Measurements from ENCODE around the gene BCAT1. TPM values are rescaled to one million over a fixed set of nuclear protein-coding genes. Genes with fewer than 3 reads are reported as not detected.

The BCAT1 gene
- total and polyA plus RNA-seq, 9 of the 15 experiments (the other 6 are each of a cell fraction or from before 2014, with no cell fraction given) = 38.5 to 157 (median 66.8) TPM

DNA sequence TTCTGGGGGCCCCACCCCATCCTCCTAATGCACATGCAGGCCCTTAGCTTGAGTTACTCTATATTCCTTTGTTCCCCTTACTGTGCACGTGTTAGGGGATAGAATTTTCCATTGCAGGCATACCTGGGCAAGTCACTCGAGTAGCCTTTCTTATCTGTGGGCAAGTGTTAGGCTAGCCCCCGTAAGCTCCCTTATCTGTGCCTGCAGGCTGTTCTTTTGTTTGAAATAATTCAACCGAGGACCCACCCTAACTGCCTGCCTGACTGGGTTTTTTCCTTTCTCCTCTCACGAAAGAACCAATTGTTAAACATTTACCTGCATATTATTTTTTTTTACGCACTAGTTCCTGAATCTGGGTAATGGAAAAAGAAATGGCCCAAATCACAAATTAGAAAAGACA is 21.3 kb upstream of the BCAT1 start (continued):
- TF ChIP-seq, protein P1, sequence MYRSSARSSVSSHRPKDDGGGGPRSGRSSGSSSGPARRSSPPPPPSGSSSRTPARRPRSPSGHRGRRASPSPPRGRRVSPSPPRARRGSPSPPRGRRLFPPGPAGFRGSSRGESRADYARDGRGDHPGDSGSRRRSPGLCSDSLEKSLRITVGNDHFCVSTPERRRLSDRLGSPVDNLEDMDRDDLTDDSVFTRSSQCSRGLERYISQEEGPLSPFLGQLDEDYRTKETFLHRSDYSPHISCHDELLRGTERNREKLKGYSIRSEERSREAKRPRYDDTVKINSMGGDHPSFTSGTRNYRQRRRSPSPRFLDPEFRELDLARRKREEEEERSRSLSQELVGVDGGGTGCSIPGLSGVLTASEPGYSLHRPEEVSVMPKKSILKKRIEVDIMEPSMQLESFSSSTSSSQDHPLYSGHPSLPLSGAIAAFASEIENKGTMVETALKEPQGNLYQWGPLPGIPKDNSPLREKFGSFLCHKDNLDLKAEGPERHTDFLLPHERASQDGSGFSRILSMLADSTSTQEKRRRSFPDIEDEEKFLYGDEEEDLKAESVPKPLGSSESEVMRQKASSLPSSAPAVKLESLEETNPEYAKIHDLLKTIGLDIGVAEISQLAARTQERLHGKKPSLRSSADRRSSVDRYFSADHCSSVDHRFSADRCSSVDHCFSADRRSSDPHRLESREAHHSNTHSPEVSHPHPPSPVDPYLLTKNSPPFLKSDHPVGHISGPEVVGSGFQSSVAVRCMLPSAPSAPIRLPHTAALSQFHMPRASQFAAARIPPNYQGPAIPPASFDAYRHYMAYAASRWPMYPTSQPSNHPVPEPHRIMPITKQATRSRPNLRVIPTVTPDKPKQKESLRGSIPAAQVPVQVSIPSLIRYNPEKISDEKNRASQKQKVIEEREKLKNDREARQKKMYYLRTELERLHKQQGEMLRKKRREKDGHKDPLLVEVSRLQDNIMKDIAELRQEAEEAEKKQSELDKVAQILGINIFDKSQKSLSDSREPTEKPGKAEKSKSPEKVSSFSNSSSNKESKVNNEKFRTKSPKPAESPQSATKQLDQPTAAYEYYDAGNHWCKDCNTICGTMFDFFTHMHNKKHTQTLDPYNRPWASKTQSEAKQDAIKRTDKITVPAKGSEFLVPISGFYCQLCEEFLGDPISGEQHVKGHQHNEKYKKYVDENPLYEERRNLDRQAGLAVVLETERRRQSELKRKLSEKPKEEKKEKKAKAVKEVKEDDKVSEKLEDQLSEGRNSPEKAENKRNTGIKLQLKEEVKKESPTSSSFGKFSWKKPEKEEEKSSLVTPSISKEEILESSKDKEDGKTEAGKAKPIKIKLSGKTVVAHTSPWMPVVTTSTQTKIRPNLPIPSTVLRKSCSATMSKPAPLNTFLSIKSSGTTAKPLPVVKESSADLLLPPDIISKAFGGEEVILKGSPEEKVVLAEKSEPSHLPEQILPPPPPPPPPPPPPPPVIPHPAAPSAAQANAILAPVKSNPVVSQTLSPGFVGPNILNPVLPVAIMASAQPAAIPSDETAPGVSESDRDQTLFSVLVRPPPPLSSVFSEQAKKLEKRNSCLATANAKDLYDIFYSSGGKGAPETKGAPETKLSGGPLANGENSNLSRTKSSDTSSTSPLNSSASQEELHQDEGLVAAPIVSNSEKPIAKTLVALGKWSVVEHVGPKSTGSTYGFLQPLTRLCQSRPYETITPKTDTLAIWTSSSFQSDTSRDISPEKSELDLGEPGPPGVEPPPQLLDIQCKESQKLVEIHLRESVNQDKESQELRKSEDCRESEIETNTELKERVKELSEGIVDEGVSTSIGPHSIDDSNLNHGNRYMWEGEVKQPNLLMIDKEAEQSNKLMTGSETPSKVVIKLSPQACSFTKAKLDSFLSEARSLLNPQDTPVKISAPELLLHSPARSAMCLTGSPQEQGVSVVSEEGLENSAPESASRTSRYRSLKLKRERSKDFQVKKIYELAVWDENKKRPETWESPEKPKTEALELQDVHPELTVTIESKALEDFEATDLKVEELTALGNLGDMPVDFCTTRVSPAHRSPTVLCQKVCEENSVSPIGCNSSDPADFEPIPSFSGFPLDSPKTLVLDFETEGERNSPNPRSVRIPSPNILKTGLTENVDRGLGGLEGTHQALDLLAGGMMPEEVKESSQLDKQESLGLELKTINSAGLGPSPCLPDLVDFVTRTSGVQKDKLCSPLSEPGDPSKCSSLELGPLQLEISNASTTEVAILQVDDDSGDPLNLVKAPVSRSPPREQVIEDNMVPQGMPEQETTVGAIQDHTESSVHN (IDR thresholded peaks at IDR 0.05; ENCODE audit: borderline replicate concordance in 1 of 2, low read depth in 1 of 2) = no peak
- peak; percentile 80 to 83; a peak in 3 of 4 replicates for TF ChIP-seq TRIM24 (IDR thresholded peaks at IDR 0.05)
- TF ChIP-seq, protein P2, sequence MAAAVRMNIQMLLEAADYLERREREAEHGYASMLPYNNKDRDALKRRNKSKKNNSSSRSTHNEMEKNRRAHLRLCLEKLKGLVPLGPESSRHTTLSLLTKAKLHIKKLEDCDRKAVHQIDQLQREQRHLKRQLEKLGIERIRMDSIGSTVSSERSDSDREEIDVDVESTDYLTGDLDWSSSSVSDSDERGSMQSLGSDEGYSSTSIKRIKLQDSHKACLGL (CRISPR knock-in tag; IDR thresholded peaks at IDR 0.05; ENCODE audit: borderline replicate concordance, poor library complexity, severe bottlenecking) = no peak
- TF ChIP-seq, protein P3, sequence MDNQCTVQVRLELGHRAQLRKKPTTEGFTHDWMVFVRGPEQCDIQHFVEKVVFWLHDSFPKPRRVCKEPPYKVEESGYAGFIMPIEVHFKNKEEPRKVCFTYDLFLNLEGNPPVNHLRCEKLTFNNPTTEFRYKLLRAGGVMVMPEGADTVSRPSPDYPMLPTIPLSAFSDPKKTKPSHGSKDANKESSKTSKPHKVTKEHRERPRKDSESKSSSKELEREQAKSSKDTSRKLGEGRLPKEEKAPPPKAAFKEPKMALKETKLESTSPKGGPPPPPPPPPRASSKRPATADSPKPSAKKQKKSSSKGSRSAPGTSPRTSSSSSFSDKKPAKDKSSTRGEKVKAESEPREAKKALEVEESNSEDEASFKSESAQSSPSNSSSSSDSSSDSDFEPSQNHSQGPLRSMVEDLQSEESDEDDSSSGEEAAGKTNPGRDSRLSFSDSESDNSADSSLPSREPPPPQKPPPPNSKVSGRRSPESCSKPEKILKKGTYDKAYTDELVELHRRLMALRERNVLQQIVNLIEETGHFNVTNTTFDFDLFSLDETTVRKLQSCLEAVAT (IDR thresholded peaks at IDR 0.05) = no peak
- no peak for TF ChIP-seq DIDO1 (tag; IDR thresholded peaks at IDR 0.05; ENCODE audit: low read depth)
- TF ChIP-seq, protein P4, sequence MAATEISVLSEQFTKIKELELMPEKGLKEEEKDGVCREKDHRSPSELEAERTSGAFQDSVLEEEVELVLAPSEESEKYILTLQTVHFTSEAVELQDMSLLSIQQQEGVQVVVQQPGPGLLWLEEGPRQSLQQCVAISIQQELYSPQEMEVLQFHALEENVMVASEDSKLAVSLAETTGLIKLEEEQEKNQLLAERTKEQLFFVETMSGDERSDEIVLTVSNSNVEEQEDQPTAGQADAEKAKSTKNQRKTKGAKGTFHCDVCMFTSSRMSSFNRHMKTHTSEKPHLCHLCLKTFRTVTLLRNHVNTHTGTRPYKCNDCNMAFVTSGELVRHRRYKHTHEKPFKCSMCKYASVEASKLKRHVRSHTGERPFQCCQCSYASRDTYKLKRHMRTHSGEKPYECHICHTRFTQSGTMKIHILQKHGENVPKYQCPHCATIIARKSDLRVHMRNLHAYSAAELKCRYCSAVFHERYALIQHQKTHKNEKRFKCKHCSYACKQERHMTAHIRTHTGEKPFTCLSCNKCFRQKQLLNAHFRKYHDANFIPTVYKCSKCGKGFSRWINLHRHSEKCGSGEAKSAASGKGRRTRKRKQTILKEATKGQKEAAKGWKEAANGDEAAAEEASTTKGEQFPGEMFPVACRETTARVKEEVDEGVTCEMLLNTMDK (IDR thresholded peaks at IDR 0.05; ENCODE audit: borderline replicate concordance, insufficient read depth, low read depth, low read length, poor library complexity, severe bottlenecking) = no peak
- peak; percentile 37; the same call in 1 of the 2 replicates for TF ChIP-seq ARID1B (IDR thresholded peaks at IDR 0.05)
- no peak for TF ChIP-seq ZNF583 (CRISPR knock-in tag; IDR thresholded peaks at IDR 0.05)
- TF ChIP-seq, protein P5, sequence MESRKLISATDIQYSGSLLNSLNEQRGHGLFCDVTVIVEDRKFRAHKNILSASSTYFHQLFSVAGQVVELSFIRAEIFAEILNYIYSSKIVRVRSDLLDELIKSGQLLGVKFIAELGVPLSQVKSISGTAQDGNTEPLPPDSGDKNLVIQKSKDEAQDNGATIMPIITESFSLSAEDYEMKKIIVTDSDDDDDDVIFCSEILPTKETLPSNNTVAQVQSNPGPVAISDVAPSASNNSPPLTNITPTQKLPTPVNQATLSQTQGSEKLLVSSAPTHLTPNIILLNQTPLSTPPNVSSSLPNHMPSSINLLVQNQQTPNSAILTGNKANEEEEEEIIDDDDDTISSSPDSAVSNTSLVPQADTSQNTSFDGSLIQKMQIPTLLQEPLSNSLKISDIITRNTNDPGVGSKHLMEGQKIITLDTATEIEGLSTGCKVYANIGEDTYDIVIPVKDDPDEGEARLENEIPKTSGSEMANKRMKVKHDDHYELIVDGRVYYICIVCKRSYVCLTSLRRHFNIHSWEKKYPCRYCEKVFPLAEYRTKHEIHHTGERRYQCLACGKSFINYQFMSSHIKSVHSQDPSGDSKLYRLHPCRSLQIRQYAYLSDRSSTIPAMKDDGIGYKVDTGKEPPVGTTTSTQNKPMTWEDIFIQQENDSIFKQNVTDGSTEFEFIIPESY (CRISPR knock-in tag; IDR thresholded peaks at IDR 0.05) = no peak
- TF ChIP-seq SAFB (IDR thresholded peaks at IDR 0.05; ENCODE audit: borderline replicate concordance, low read depth, low read length) = no peak
